Body of pancreas (tissue), 4 donors: ENCODE data around the gene UBE2Q2.

Experiments
- CTCF ChIP-seq, 7 experiments: fragments of 450-650 bp in 4 of 7; fragments of 200-600 bp in 3 of 7; sonication (generic) in 3 of 7; IDR thresholded peaks; one replicate each; pipeline ENCODE4 v1.5.1; 2016 to 2019; ENCODE audit warnings: antibody characterized with exemption in 7 of 7
- POLR2A ChIP-seq, 3 donors: fragments of 450-650 bp; IDR thresholded peaks; one replicate each; pipeline ENCODE4 v1.6.1; 2016; ENCODE audit warnings: antibody characterized with exemption in 3 of 3, mild to moderate bottlenecking in 2 of 3

GRCh38 chr15:75844629-75845335 is 1.5 kb downstream of the UBE2Q2 start:
- TF ChIP-seq CTCF (IDR thresholded peaks at IDR 0.05): no peak
- no peak for TF ChIP-seq POLR2A (IDR thresholded peaks at IDR 0.05)
